Measurements from ENCODE around the gene SLITRK2. TPM values are rescaled to one million over a fixed set of nuclear protein-coding genes. Genes with fewer than 3 reads are reported as not detected.

The SLITRK2 gene
- total RNA-seq, 1 donor from 2014 or later, result not detected

- no peak overlapping the region for H3K27ac ChIP-seq (ENCODE audit: low read depth, low read length)
- DNase-seq (ENCODE audit: low read depth) (no peak), FAIRE-seq (no peak)
- Mint-ChIP-seq H3K4me3 (ENCODE audit: unreplicated experiment) (no peak overlapping the region), H3K36me3 (ENCODE audit: low read depth, unreplicated experiment) (no peaks in the 10 kb centered on the region), H3K27ac (ENCODE audit: unreplicated experiment) (no peak overlapping the region), H3K27me3 (ENCODE audit: low read depth, unreplicated experiment) (peaks cover 2% of the 10 kb centered on the region), H3K4me1 (ENCODE audit: low read depth, unreplicated experiment) (no peaks in the 10 kb centered on the region), H3K9me3 (ENCODE audit: unreplicated experiment) (peaks cover 10% of the 10 kb centered on the region)
- H3K27me3 ChIP-seq (ENCODE audit: insufficient read depth, low read length), result peaks cover 48% of the 10 kb centered on the region
- H3K36me3 ChIP-seq (ENCODE audit: insufficient read depth, low read length), result no peaks in the 10 kb centered on the region
- H2AFZ ChIP-seq (ENCODE audit: low read depth, low read length), result peak overlapping the region; percentile 47
- H4K20me1 ChIP-seq (ENCODE audit: insufficient read depth, low read length), result no peaks in the 10 kb centered on the region
- H3K79me2 ChIP-seq (ENCODE audit: insufficient read depth, low read length), result no peaks in the 10 kb centered on the region
- peak overlapping the region; percentile 17 for H3K4me3 ChIP-seq (ENCODE audit: insufficient read depth, low read depth, low read length)
- no peaks in the 10 kb centered on the region for H3K9me3 ChIP-seq (ENCODE audit: insufficient read depth, low read depth, low read length)
- TF ChIP-seq EZH2 (IDR thresholded peaks at IDR 0.05; ENCODE audit: insufficient read depth, low read length), result peak; percentile 43
- no peak for TF ChIP-seq CTCF (IDR thresholded peaks at IDR 0.05; ENCODE audit: insufficient read depth, low read depth, low read length)
- no peak overlapping the region for H3K9ac ChIP-seq (ENCODE audit: low read length)
- H3K4me1 ChIP-seq (ENCODE audit: insufficient read depth, low read length), result no peaks in the 10 kb centered on the region
- peak overlapping the region; percentile 76 for H3K4me2 ChIP-seq (ENCODE audit: low read length)
These were observed 821 bp downstream of the SLITRK2 start for GRCh38 chrX:145818186-145819113.

GRCh38 chrX:145820825-145821224 is 3.2 kb downstream of the SLITRK2 start:
- FAIRE-seq (no peak), DNase-seq (ENCODE audit: low read depth) (no peak)
- Histone ChIP-seq H3K36me3 (ENCODE audit: insufficient read depth, low read length) (no peaks in the 10 kb centered on the region), H3K9ac (ENCODE audit: low read length) (no peak overlapping the region), H2AFZ (ENCODE audit: low read depth, low read length) (no peak overlapping the region), H3K27ac (ENCODE audit: low read depth, low read length) (no peak overlapping the region), H3K4me1 (ENCODE audit: insufficient read depth, low read length) (no peaks in the 10 kb centered on the region), H3K27me3 (ENCODE audit: insufficient read depth, low read length) (peaks cover 46% of the 10 kb centered on the region), H3K79me2 (ENCODE audit: insufficient read depth, low read length) (no peaks in the 10 kb centered on the region), H3K4me3 (ENCODE audit: insufficient read depth, low read depth, low read length) (no peak overlapping the region), H4K20me1 (ENCODE audit: insufficient read depth, low read length) (no peaks in the 10 kb centered on the region), H3K4me2 (ENCODE audit: low read length) (no peak overlapping the region), H3K9me3 (ENCODE audit: insufficient read depth, low read depth, low read length) (no peaks in the 10 kb centered on the region)
- Mint-ChIP-seq H3K27ac (ENCODE audit: unreplicated experiment) (no peak overlapping the region), H3K9me3 (ENCODE audit: unreplicated experiment) (peaks cover 10% of the 10 kb centered on the region), H3K27me3 (ENCODE audit: low read depth, unreplicated experiment) (peaks cover 2% of the 10 kb centered on the region), H3K4me3 (ENCODE audit: unreplicated experiment) (no peak overlapping the region), H3K4me1 (ENCODE audit: low read depth, unreplicated experiment) (no peaks in the 10 kb centered on the region), H3K36me3 (ENCODE audit: low read depth, unreplicated experiment) (no peaks in the 10 kb centered on the region)
- no peak for TF ChIP-seq EZH2 (IDR thresholded peaks at IDR 0.05; ENCODE audit: insufficient read depth, low read length)
- TF ChIP-seq CTCF (IDR thresholded peaks at IDR 0.05; ENCODE audit: insufficient read depth, low read depth, low read length), result no peak

Measured in astrocyte (in vitro differentiated cells and primary cell).